Measurements from ENCODE around the gene CRKL. TPM values are rescaled to one million over a fixed set of nuclear protein-coding genes. Genes with fewer than 3 reads are reported as not detected.

The CRKL gene
- polyA plus RNA-seq, 3 donors, result 59.1 to 65.5 (median 64.7) TPM

DNA sequence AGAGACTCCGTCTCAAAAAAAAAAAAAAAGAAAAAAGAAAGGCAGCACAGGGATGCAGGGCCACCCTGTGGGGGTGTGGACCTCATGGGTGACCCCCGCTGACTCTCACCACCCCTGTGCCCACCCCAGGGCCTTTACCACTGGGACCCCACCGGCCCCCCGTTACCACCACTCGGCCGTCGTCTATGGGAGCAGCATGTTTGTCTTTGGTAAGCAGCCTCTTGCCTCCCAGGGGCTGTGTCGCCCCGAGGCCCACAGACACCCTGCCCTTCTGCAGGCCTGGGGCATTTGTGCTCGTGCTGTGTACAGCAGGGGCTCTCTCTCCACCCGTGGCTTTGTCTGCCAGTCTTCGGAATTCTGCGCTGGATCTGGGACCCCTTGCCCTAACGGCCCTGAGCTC lies 70.2 kb downstream of the CRKL start:
- no peak for DNase-seq (ENCODE audit: extremely low read depth in 1 of 11, low read depth in 9 of 11, low spot score in 4 of 11)

GRCh38 chr22:20988573-20989322 lies 71.5 kb downstream of the CRKL start:
- DNase-seq (ENCODE audit: extremely low read depth in 1 of 11, low read depth in 9 of 11, low spot score in 4 of 11), result no peak

GRCh38 chr22:20989323-20990138 lies 72.3 kb downstream of the CRKL start:
- no peak for DNase-seq (ENCODE audit: extremely low read depth in 1 of 11, low read depth in 9 of 11, low spot score in 4 of 11)

DNA sequence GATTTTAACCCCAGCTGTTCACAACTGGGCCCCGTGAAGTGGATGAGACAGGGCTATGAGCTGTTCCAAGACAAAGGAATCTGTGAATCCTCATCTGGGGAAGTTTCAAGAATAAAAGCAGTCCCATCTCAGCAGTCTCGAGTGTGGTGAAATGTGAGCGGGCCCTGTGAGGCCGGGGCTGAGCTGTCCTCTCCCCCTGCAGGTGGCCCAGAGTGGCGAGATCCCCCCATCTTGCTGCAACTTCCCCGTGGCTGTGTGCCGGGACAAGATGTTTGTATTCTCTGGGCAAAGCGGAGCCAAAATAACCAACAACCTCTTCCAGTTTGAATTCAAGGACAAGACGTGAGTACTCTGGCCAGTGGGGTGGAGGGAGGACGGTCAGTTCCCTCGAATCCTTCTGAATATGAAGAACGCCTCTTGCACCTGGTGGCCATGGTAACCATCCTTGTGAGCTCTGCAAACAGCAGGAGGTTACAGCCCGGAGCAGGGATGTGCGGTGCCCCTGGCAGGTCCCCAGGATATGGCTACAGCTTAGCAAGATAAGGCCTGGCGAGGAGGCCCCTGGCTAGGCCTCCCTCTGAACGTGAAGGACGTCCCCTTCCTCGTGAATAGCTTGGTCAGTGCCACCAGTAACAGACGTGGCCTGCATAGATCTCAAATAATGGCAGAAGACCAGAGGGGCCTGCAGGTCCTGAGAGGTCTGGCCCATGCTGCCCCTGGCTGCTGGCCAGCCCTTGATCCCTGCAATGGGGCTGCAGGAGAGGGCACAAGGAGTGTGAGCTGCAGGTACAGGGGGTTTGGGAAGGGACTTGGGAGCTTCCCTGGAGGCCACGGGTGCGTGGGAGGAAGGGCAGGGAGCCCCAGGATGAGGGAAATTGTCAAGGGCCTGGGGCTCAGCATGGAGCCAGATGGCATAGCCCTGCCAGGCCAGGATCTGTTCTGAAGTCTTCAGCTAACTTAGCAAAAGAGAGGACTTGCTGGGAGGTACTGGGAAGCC lies 73.3 kb downstream of the CRKL start:
- no peak for DNase-seq (ENCODE audit: extremely low read depth in 1 of 11, low read depth in 9 of 11, low spot score in 4 of 11)

GRCh38 chr22:20991252-20992055 lies 74.2 kb downstream of the CRKL start:
- DNase-seq (ENCODE audit: extremely low read depth in 1 of 11, low read depth in 9 of 11, low spot score in 4 of 11), result no peak

DNA sequence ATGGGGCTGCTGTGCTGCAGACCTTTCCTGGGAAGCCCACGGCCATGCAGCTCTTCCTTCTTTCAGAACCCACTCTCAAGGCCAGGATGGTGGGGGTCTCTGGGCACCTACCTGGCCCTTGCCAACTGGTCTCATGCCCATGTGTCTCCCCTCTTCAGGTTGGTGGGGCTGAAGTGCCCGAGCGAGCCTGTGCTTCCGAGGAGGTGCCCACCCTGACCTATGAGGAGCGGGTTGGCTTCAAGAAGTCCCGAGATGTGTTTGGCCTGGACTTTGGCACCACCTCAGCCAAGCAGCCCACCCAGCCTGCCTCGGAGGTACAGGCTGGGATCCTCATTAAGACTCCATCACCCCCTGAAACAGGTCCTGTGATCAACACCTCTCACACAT lies 74.8 kb downstream of the CRKL start:
- no peak for DNase-seq (ENCODE audit: extremely low read depth in 1 of 11, low read depth in 9 of 11, low spot score in 4 of 11)

GRCh38 chr22:20992456-20993303 lies 75.5 kb downstream of the CRKL start:
- DNase-seq (ENCODE audit: extremely low read depth in 1 of 11, low read depth in 9 of 11, low spot score in 4 of 11), result no peak

DNA sequence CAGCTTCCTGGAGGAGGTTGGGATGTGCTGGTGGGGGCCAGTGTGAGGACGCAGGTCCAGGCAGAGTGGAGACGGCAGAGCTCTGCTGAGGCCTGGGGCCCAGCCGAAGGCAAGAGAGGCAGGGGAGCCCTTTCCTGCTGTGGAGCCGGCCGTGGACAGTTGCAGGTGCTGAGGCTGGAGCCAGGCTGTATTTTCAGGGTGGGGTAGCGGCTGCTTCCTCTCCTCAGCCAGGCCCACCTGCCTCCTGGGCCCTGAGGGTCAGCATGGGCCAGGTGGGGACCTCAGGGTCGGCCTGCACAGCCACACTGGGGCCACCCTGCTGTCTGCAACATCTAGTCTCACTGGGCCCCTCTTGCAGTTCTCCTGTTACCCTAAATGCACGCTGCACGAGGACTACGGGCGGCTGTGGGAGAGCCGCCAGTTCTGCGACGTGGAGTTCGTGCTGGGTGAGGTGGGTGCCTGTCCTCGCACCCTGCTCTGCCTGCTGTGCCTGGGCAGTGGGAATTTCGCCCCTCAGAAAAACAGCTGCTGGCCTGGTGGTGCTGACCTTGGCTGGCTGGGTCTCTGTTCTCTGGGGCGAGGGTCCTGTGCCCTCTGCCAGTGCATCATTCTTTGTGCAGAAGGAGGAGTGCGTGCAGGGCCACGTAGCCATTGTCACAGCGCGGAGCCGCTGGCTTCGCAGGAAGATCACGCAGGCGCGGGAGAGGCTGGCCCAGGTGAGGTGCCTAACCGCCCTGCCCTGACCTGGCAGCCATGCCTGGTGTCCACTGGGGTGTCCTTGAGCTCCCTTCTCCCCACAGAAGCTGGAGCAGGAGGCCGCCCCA lies 76.3 kb downstream of the CRKL start:
- no peak for DNase-seq (ENCODE audit: extremely low read depth in 1 of 11, low read depth in 9 of 11, low spot score in 4 of 11)

- DNase-seq (ENCODE audit: extremely low read depth in 1 of 11, low read depth in 9 of 11, low spot score in 4 of 11), result no peak
Measured at GRCh38 chr22:20994128-20994901, 77.1 kb downstream of the CRKL start.

DNA sequence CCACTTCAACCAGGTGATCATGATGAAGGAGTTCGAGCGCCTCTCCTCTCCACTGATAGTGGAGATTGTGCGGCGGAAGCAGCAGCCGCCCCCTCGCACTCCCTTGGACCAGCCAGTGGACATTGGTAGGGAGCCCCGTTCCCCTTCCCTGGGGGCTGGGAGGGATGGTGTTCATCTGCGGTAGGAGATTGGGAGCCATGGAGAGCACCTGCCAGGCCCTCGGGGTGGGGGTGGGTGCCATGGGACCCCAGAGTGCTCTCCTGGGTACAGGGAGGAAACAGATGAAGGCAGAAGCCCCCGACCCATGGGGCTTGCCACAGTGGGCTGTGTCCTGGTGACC lies 77.7 kb downstream of the CRKL start:
- DNase-seq (ENCODE audit: extremely low read depth in 1 of 11, low read depth in 9 of 11, low spot score in 4 of 11), result no peak

DNA sequence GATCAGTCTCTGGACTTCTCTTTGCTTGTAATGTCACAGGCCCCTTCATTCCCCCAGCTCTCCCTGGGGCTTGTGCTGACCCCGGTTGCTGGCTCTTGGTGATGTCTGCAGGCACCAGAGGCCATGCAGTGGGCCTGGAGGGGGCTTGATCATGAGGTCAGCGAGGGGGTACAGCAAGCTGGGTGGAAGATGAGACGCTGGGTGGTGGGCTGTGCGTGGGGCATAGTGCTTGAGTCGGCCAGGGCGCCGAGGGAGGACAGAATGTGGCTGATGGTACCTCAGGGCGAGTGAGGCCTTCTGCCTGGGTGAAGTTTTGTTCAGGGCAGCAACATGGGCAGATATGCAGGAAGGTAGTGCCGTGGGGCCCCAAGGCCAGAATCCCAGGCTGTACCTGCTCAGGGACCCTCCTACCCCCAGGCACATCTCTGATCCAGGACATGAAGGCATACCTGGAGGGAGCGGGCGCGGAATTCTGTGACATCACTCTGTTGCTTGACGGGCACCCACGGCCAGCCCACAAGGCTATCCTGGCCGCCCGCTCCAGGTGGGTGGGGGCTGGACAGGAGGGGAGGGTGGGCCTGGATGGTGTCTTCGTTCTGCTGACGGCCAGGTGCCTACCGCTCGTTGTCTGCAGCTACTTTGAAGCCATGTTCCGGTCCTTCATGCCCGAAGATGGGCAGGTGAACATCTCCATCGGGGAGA lies 78.3 kb downstream of the CRKL start:
- DNase-seq (ENCODE audit: extremely low read depth in 1 of 11, low read depth in 9 of 11, low spot score in 4 of 11), result no peak

- DNase-seq (ENCODE audit: extremely low read depth in 1 of 11, low read depth in 9 of 11, low spot score in 4 of 11), result no peak
Measured at GRCh38 chr22:20996031-20996410, 78.8 kb downstream of the CRKL start.

DNA sequence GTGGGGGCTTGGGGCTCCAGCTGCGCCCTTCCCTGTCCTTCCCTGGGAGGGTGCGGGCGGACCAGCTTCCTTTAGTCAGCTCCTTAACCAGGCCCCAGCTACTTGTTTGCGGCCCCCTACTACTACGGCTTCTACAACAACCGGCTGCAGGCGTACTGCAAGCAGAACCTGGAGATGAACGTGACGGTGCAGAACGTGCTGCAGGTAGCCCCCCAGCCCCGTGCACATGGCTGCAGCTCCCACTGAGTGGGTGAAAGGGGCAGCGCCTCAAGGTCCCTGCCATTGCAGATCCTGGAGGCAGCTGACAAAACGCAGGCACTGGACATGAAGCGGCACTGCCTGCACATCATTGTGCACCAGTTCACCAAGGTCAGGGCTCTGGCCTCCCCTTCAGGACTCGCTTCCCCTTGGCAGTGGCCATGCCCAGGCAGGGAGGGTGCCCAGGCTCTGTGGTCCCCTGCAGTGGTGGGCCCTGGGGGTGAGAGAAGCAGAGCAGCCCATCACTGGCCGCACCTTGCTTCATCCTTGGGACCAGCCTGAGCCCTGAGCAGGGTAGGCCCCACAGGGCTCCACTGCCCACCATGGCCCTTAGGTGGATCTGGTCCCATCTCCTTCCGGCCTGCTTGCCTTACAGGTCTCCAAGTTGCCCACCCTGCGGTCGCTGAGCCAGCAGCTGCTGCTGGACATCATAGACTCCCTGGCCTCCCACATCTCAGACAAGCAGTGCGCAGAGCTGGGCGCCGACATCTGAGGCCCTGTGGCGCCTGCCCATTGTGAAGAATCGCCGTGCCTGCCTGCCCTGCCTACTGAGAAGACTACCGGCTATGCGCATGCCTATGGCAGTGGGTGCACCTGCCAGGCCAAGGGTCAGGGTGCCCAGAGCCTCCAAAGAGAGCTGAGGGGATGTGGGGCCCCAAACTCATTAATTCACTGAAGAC lies 79.7 kb downstream of the CRKL start:
- DNase-seq (ENCODE audit: extremely low read depth in 1 of 11, low read depth in 9 of 11, low spot score in 4 of 11), result no peak

DNA sequence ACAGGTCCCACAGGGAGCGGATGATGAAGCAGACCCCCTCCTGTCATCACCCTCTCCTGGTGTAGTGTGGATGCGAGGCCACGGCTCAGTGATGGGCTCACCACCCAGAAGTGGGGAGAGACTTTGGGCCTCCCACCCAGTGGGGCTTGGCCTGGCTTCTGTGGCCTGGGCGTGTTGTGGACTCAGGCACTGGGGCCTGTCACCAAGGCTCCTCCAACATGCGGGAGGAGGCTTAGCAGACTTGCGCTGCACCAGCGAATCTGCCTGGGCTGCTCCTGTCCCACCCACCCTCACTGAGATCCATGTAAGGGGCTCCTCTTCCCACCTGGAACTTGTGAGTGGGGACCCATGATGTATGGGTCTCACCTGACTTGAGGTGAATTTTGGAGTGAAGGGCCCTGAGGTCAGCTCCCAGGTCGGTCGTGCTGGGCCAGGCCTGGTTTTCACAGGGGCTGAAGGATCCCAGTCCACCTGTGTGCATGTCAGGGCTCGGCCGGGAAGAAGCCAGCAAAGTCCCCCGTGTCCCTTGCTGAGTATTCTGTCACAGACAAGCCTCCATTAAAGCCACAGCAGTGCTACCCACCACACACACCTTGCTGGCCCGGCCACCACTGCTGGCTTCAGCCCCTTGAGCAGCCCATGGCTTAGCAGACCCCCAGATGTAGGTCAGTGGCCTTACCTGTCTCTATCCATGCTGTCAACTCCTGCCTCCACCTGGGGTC lies 80.5 kb downstream of the CRKL start:
- DNase-seq (ENCODE audit: extremely low read depth in 1 of 11, low read depth in 9 of 11, low spot score in 4 of 11), result no peak

Data from renal cortex interstitium (tissue), 11 donors.